HFF-Myc (cell line): ENCODE data around the gene SLC25A3.
"Not testable (repeated sequence)": the region's sequence is repeated elsewhere in the genome, so short reads cannot be mapped to it uniquely, and the experiment has no call there.

Experiments used
- DNase-seq: peaks from one replicate; pipeline ENCODE4 v3.0.0-alpha.2; 2011; ENCODE audit warnings: low read depth; ENCODE audit errors: extremely low read depth
- H3K4me3 ChIP-seq: replicated peaks from 2 replicates; pipeline ENCODE4 v1.5.1; 2011; ENCODE audit warnings: low read depth, mild to moderate bottlenecking, control low read depth, low read length
- TF ChIP-seq, protein P1 (sequence below): IDR thresholded peaks from 2 replicates; pipeline ENCODE4 v1.5.1; 2012; ENCODE audit warnings: mild to moderate bottlenecking, low read depth, low read length, control low read depth; ENCODE audit errors: missing control alignments

Gene SLC25A3

DNA sequence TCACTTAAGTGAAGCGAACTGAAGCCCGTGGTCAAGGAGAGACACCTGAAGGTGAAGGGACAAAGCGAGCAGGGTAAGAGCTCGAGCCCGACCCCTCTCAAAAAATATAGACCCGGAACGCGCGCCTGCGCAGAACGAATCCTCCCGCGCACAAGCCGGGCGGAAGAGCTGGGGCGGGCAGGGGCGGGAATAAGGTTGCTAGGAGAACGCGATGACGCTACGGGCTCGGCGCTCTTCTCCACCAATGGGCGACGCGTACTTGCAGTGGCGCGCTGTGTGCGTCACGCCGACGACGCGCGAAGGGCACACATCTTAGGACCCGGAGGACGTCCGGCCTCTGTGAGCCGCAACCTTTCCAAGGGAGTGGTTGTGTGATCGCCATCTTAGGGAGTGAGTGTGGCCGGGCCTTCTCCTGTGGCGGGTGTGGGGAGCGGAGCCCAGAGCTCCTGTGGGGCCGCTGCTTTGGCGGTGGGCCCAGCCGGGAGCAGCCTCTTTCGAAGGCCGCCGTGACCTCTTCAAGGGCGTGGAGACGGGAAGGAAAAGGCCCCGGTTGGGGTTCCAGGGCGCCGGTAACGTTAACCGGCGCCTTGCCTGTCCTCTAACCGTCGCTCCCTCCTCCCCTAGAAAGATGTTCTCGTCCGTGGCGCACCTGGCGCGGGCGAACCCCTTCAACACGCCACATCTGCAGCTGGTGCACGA is at the start of gene SLC25A3:
TSS of gene SLC25A3 (plus strand) at position 336 of the 699 bp plus-strand sequence. CDS start at position 629, 293 bp downstream.
- DNase-seq = peak; percentile 93
- TF ChIP-seq, protein P1, sequence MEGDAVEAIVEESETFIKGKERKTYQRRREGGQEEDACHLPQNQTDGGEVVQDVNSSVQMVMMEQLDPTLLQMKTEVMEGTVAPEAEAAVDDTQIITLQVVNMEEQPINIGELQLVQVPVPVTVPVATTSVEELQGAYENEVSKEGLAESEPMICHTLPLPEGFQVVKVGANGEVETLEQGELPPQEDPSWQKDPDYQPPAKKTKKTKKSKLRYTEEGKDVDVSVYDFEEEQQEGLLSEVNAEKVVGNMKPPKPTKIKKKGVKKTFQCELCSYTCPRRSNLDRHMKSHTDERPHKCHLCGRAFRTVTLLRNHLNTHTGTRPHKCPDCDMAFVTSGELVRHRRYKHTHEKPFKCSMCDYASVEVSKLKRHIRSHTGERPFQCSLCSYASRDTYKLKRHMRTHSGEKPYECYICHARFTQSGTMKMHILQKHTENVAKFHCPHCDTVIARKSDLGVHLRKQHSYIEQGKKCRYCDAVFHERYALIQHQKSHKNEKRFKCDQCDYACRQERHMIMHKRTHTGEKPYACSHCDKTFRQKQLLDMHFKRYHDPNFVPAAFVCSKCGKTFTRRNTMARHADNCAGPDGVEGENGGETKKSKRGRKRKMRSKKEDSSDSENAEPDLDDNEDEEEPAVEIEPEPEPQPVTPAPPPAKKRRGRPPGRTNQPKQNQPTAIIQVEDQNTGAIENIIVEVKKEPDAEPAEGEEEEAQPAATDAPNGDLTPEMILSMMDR = no peak
- H3K4me3 ChIP-seq = peak within 1 kb of the TSS; percentile 100

DNA sequence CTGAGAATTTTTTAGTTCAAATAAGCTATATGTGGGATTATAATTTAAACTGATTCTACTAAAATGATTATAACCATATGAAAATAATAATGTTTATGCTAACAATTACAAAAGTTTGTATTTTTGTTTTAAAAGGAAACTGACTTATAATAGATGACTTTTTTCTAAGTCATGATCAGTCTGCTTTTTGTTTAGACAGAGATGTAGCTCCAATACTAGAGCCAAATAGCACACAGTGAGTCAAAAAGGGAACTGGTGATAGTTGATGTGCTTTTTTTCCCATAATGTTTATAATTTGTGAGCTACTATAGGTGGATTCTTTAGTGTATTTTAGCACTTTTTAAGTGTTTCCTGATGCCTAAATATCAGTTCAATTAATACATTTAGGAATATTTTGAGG is 49.8 kb upstream of the SLC25A3 start:
- TF ChIP-seq, protein P1 = no peak
- H3K4me3 ChIP-seq = no peak overlapping the region
- DNase-seq = no peak

DNA sequence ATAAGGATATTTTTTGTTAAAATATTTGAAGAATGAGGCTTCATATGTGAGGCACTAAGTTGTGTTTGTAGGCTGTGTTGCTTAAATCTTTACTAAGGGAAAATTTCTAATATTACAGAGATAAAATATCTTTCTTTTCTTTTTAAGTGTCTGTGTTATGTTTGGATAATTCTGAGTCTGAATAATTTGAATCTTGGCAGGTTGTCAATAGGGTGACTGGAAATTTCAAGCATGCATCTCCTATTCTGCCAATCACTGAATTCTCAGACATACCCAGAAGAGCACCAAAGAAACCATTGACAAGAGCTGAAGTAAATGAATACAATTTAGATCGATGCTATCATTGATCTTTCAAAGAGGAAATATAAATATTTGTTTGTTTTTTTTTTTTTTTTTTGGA is 48.7 kb upstream of the SLC25A3 start:
- TF ChIP-seq, protein P1 = no peak
- no peak for DNase-seq
- H3K4me3 ChIP-seq = no peak overlapping the region

DNA sequence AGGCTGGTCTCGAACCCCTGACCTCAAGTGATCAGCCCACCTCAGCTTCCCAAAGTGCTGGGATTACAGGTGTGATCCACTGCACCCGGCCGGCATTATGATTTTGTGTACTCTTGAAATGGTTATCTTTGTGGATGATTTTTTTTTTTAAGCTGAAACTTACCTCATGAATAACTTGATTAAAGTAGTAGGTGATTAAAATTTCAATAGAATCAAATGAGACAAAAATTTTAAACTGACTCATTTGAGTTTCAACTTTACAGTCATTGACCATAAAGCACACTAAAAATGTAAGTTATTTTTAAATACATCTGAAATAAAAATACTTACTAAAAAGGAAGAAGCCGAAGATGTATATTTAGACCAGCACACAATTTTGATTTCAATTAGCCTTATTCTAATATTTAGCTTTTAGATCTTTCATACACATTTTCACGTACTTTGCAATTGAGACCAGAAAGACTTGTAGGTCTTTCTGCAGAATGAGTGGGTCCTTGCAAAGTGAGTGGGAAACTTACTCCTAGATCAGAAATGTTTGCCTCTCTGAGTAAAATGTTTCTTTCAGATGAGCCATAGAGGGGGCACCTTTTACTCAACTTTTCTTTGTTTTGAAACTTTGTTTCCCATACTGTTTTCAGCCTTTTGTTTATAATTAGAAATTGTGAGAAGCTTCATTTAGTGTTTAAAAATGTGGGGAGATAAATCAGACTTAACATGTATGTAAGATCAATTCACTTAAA is 43.9 kb upstream of the SLC25A3 start:
- TF ChIP-seq, protein P1 = no peak

DNA sequence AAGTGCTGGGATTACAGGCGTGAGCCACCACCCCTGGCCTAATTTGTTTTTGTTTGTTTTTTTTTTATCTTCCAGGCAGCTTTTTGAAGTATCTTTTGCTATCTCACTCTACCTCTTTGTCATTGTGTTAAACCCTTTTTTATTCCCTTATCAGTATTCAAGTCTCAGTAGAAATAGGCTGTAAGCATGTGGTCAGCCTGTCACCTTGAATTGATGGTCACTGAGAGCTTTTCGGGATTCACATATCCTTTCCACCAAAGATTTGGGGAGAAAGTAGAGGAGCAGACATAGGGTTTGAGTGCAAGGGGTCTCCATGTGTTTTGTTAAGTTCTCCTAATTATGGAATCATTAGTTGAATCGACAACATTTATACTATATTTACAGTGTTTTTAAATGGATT is 41.7 kb upstream of the SLC25A3 start:
- TF ChIP-seq, protein P1 = no peak
- no peak overlapping the region for H3K4me3 ChIP-seq
- DNase-seq = no peak

More for the DNA sequence above, 43.9 kb upstream of the SLC25A3 start:
- no peak for DNase-seq
- no peak overlapping the region for H3K4me3 ChIP-seq

DNA sequence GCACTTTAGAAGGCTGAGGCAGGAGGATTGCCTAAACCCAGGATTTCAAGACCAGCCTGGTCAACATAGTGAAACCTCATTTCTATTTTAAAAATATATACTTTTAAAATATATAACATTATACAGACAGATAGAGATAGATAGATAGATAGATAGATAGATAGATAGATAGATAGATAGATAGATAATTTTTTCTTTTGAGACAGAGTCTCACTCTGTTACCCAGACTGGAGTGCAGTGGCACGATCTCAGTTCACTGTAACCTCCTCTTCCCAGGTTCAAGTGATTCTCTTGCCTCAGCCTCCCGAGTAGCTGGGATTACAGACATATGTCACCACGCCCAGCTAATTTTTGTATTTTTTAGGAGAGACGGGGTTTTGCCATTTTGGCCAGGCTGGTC is 35.4 kb upstream of the SLC25A3 start:
- not testable (repeated sequence) for DNase-seq, H3K4me3 ChIP-seq

DNA sequence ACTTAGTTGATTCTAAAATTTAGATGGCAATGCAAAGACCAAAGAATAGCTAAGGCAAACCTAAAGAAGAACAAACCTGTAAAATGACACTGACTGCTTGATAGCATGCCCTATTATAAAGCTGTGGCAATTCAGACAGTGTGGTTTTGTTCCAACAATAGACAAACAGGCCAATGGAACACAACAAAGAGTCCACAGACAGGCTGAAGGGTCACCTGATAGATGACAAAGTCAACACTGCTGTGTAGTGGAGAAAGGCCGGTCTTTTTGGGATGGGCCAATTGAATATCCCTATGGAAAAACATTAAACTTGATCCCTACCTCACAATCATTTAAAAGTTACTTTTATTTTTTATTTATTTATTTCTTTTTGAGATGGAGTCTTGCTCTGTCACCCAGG is 33.8 kb upstream of the SLC25A3 start:
- no peak for DNase-seq
- H3K4me3 ChIP-seq = no peak overlapping the region
- TF ChIP-seq, protein P1 = no peak
